A549 (cell line): ENCODE results near the gene TNIP2.

Source experiments
- CHD2 ChIP-seq: fragments of 150-350 bp; IDR thresholded peaks from 2 replicates; pipeline ENCODE4 v1.6.1; 2014; ENCODE audit warnings: low read length; ENCODE audit not compliant: partially characterized antibody
- EP300 ChIP-seq, 2 experiments: fragments of >200 bp; sonication (Bioruptor Twin); formaldehyde crosslinking; IDR thresholded peaks; 2 replicates in 1 of 2; 3 replicates in 1 of 2; pipeline ENCODE4 v1.6.1; 2016 to 2017
- FOXS1 ChIP-seq: fragments of 250-450 bp; sonication (Bioruptor Pico); IDR thresholded peaks from 2 replicates; pipeline ENCODE4 v1.5.0; 2020; ENCODE audit warnings: mild to moderate bottlenecking, moderate library complexity
- HOXA7 ChIP-seq: fragments of 250-450 bp; sonication (Bioruptor Pico); IDR thresholded peaks from 2 replicates; pipeline ENCODE4 v1.5.0; 2020; ENCODE audit warnings: mild to moderate bottlenecking, moderate library complexity
- KDM5A ChIP-seq: fragments of 200-600 bp; sonication (generic); IDR thresholded peaks from 2 replicates; pipeline ENCODE4 v1.6.1; 2016; ENCODE audit warnings: antibody characterized with exemption, mild to moderate bottlenecking
- NPAS2 ChIP-seq: fragments of 250-450 bp; sonication (Bioruptor Pico); IDR thresholded peaks from 2 replicates; pipeline ENCODE4 v1.8.0; 2022; ENCODE audit warnings: mild to moderate bottlenecking, moderate library complexity, borderline replicate concordance
- NR3C1 ChIP-seq: fragments of >200 bp; sonication (Bioruptor Twin); formaldehyde crosslinking; IDR thresholded peaks from 3 replicates; pipeline ENCODE4 v1.6.1; 2017
- POLR2A ChIP-seq: IDR thresholded peaks from 2 replicates; pipeline ENCODE4 v1.6.1; 2012; ENCODE audit warnings: mild to moderate bottlenecking, low read length
- POLR2AphosphoS2 ChIP-seq: conservative IDR thresholded peaks from 2 replicates; pipeline ENCODE4 v1.6.1; 2012; ENCODE audit warnings: low read length, improper control_type of control experiment, inconsistent platforms
- TP53 ChIP-seq: fragments of 250-450 bp; sonication (Bioruptor Pico); IDR thresholded peaks from 2 replicates; pipeline ENCODE4 v1.5.0; 2021; ENCODE audit warnings: mild to moderate bottlenecking, moderate library complexity
- TF ChIP-seq, protein P1 (sequence below): fragments of >200 bp; sonication (Bioruptor Twin); formaldehyde crosslinking; IDR thresholded peaks from 3 replicates; pipeline ENCODE4 v1.5.1; 2016
- TF ChIP-seq, protein P2 (sequence below): fragments of 450-650 bp; IDR thresholded peaks from 2 replicates; pipeline ENCODE4 v1.6.1; 2014; ENCODE audit warnings: antibody characterized with exemption
- TF ChIP-seq, protein P3 (sequence below): IDR thresholded peaks from 2 replicates; pipeline ENCODE4 v1.6.1; 2012

DNA sequence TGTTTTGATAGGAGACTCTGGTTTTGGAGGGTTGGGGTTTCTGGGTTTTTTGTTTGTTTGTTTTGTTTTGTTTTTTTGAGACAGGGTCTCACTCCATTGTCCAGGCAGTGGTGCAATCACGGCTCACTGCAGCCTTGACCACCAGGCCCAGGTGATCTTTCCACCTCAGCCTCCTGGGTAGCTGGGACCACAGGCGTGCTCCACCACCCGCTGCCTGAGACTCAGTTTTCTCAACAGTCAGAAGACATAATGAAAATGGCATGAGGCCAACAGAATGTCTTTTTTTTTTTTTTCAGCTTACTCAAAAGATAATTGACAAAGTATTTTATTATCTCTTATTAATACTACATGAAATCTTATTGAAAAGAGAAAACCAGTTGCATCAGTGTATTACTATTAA, 32.4 kb downstream of the TNIP2 start:
- TF ChIP-seq, protein P1, sequence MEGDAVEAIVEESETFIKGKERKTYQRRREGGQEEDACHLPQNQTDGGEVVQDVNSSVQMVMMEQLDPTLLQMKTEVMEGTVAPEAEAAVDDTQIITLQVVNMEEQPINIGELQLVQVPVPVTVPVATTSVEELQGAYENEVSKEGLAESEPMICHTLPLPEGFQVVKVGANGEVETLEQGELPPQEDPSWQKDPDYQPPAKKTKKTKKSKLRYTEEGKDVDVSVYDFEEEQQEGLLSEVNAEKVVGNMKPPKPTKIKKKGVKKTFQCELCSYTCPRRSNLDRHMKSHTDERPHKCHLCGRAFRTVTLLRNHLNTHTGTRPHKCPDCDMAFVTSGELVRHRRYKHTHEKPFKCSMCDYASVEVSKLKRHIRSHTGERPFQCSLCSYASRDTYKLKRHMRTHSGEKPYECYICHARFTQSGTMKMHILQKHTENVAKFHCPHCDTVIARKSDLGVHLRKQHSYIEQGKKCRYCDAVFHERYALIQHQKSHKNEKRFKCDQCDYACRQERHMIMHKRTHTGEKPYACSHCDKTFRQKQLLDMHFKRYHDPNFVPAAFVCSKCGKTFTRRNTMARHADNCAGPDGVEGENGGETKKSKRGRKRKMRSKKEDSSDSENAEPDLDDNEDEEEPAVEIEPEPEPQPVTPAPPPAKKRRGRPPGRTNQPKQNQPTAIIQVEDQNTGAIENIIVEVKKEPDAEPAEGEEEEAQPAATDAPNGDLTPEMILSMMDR = no peak
- TF ChIP-seq NPAS2 (CRISPR knock-in tag) = no peak
- no peak for TF ChIP-seq NR3C1
- no peak for TF ChIP-seq EP300 (IDR thresholded peaks at IDR 0.05)
- no peak for TF ChIP-seq KDM5A
- TF ChIP-seq TP53 (CRISPR knock-in tag) = no peak
- TF ChIP-seq POLR2AphosphoS2 = no peak
- TF ChIP-seq CHD2 = no peak
- TF ChIP-seq, protein P2, sequence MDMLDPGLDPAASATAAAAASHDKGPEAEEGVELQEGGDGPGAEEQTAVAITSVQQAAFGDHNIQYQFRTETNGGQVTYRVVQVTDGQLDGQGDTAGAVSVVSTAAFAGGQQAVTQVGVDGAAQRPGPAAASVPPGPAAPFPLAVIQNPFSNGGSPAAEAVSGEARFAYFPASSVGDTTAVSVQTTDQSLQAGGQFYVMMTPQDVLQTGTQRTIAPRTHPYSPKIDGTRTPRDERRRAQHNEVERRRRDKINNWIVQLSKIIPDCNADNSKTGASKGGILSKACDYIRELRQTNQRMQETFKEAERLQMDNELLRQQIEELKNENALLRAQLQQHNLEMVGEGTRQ = no peak
- TF ChIP-seq, protein P3, sequence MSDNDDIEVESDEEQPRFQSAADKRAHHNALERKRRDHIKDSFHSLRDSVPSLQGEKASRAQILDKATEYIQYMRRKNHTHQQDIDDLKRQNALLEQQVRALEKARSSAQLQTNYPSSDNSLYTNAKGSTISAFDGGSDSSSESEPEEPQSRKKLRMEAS = no peak
- no peak for TF ChIP-seq FOXS1 (CRISPR knock-in tag)
- no peak for TF ChIP-seq POLR2A
- TF ChIP-seq HOXA7 (CRISPR knock-in tag) = no peak
